Right lobe of liver (tissue), 4 donors: Measurements from ENCODE around the gene WASHC4.

Experiments
- POLR2A ChIP-seq: fragments of 450-650 bp; IDR thresholded peaks from one replicate; pipeline ENCODE4 v1.6.1; 2017; ENCODE audit warnings: antibody characterized with exemption, mild to moderate bottlenecking
- TF ChIP-seq, protein P1 (sequence below), 4 donors: fragments of 200-600 bp in 3 of 4; fragments of 450-650 bp in 1 of 4; IDR thresholded peaks; one replicate each; pipeline versions ENCODE4 v1.5.1 to v1.8.0; 2016 to 2022; ENCODE audit warnings: antibody characterized with exemption in 4 of 4, mild to moderate bottlenecking in 2 of 4
- donor health status: DM: no; HTN: no; CAD: no.
- donor health status: DM: no; HTN: no; CAD: no.
- donor health status: DM: no; HTN: yes; CAD: no.

DNA sequence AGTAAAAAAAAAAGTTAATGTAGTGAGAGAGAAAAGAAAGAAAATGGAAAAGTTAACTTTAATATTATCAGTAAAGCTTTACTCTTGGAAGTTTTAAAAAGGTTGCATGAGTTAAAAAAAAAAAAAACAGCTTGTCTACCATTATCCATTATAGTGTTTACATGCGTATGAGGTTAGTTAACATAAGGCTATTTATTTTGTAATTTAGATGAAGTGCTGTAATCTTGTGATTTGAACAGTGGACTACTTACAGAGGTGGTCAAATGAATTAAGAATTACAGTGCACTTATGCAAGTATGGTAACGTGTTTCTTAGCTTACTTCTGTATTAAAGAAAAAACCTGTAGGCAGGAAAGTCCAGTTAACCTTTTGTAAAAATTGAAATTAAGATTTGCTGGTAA is 30.7 kb downstream of the WASHC4 start:
- TF ChIP-seq, protein P1, sequence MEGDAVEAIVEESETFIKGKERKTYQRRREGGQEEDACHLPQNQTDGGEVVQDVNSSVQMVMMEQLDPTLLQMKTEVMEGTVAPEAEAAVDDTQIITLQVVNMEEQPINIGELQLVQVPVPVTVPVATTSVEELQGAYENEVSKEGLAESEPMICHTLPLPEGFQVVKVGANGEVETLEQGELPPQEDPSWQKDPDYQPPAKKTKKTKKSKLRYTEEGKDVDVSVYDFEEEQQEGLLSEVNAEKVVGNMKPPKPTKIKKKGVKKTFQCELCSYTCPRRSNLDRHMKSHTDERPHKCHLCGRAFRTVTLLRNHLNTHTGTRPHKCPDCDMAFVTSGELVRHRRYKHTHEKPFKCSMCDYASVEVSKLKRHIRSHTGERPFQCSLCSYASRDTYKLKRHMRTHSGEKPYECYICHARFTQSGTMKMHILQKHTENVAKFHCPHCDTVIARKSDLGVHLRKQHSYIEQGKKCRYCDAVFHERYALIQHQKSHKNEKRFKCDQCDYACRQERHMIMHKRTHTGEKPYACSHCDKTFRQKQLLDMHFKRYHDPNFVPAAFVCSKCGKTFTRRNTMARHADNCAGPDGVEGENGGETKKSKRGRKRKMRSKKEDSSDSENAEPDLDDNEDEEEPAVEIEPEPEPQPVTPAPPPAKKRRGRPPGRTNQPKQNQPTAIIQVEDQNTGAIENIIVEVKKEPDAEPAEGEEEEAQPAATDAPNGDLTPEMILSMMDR (IDR thresholded peaks at IDR 0.05) = no peak
- TF ChIP-seq POLR2A = no peak
